ENCODE results near the gene C2CD2.
"Not testable (repeated sequence)": the region's sequence is repeated elsewhere in the genome, so short reads cannot be mapped to it uniquely, and the experiment has no call there.

The C2CD2 gene

GRCh38 chr21:41975391-41976272 is 21.8 kb upstream of the C2CD2 start:
- no peak for DNase-seq (ENCODE audit: low spot score)

- DNase-seq (ENCODE audit: low spot score), result no peak
Measured at GRCh38 chr21:41974752-41975053, 20.9 kb upstream of the C2CD2 start.

GRCh38 chr21:41973861-41974751 is 20.3 kb upstream of the C2CD2 start:
- no peak for DNase-seq (ENCODE audit: low spot score)

DNA sequence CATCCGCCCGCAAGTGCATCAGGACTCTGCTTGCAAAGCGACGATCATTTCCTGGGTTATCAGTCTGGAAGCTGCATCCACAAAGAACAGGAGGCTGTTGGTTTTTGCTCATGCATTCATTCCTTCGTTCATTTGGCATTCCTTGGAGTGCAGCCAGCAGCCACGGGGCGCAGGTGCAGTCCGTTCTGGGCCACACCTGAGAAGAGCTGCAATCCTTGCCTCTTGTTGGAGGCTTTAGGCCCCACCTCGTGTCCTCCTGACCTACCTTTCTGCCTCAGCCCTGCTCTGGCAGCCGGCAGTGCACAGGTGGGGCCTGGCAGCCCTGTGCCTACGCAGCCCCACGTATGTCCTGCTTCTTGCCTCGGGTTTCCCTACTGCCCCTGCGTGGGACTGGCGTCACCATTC is 19.6 kb upstream of the C2CD2 start:
- DNase-seq (ENCODE audit: low spot score), result no peak

- DNase-seq (ENCODE audit: low spot score), result no peak
Measured at GRCh38 chr21:41972511-41973205, 18.8 kb upstream of the C2CD2 start.

GRCh38 chr21:41971891-41972290 is 18.1 kb upstream of the C2CD2 start:
- DNase-seq (ENCODE audit: low spot score), result no peak

- no peak for DNase-seq (ENCODE audit: low spot score)
Measured at GRCh38 chr21:41970751-41971653, 17.2 kb upstream of the C2CD2 start.

GRCh38 chr21:41970106-41970391 is 16.2 kb upstream of the C2CD2 start:
- DNase-seq (ENCODE audit: low spot score), result no peak

DNA sequence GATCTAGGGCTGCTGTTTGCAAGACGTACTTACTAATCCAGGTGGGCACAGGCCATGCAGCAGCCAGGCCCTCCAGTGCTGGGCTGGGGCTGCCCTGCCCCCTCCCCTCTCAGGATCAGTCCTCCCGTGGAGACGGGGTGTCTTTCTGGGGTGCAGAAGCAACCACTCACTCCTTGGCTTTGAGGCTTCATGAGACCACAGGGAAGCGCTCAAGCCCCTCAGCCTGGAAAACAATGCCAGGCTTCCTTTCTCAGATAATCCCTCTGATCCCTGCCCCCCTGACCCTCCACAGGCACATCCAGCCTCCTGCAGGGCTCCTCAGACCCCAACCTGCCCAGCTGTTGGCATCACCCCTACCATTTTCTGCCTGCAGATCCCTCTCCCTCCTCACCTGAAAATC is 13.9 kb upstream of the C2CD2 start:
- no peak for DNase-seq (ENCODE audit: low spot score)

DNA sequence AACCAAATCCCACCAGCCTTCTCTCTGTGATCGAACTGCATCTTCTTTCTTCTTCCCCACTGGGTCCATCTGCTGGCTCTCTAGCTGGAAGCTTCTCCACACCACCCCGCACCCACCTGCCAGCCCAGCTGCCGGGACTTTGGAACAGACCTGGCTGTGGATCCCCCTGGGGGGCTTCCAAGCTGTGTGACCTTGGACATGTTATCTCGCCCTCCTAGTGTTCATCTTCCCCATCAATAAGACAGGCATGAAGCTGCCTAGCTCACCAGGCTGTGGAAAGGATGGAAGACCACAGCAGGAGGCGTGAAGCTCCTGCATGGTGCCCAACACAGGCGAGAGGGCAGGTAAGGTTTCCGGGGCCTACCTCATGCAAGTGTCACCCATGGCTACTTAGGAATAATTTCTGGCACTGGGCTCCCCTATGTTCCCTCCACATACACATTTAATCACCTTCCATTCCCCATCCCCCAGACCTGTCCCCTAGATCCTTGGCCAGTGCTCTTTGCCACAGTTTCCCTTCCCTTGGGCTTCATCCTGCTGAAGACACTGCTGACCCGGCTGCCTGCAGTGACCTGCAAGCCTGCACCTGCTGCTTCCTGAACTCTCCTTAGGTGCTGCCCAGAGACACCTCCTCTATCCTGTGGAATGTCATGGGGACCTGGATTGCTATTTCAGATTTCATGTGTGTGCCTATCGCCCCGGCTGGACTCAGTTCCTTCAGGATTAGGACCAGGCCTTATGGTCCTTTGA is 13.2 kb upstream of the C2CD2 start:
- no peak for DNase-seq (ENCODE audit: low spot score)

DNA sequence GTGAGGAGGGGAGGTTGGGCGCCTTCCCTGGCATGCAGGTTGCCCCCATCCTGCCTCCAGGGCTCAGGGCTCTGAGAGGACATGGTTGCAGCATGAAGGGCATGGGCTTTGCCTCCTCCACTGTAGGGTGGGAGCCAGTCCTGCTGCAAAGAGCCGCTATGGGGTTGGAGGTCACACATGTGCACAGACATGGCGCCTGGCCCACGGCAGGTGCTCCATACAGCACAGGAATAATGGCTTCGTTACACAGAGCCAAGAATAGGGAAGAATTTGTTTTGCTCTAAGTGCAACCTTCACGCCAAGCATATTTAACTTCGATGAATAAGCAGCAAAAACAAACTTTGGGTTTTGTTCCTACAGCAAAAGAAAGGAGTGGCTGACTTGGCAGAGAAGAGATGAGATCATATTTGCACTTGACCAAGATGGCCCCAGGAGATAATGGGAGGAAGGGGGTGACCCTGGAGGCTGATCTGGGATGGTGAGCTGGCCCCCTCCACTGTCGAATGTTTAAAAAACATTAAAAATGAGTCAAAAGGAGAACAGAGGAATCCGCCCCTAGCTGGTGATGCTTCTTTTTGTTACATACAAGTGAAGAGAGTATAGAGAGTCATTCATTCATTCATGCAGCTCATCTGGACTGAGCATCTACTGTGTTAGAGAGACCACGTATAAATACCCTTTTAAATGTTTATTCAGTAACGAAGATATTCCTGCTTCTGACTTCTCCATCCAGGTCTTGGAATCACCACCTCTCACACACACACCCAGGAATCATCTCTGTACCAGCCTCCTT is 12.4 kb upstream of the C2CD2 start:
- DNase-seq (ENCODE audit: low spot score), result no peak

DNA sequence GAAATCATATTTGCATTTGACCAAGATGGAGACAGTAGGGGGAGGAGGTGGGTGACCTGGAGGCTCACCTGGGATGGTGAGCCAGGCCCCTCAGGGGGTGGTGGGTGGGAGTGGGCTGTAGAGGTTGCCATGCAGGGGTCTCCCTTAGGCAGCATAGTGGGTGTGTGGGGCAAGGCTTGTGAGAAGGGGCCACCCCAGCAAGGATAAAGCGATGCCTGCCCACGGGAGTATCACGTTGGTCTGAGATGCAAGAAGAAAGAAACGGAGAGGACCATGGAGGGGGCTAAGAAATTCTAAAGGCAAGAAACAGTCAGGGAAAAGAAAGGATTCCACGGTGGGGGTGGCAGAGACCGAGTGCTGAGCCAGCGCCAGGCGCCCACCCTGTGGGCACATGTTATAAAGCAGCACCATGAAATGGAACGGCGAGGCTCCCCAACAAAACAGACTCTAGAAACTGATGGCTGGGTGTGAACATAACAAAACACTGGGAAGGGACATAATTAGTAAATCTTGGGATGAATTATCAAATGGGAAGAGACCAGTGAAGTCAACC is 11.7 kb upstream of the C2CD2 start:
- no peak for DNase-seq (ENCODE audit: low spot score)

DNA sequence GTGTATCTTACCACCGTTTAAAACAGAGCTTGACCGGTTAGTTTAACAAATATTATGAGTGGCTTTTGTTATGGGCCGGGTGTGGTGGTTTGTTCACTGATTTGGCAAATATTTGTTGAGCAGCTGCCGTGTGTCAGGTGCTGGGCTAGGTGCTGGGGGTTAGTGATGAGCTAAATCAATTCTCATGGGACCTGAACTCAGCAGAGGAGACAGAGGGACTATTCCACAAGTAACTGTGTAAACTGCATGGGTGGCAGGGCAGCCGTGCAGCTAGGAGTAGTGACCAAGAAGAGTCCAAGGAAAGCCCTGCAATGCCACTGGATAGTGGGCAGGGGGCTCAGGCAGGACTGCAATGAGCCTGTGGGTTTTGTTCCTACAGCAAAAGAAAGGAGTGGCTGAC is 11.2 kb upstream of the C2CD2 start:
- DNase-seq (ENCODE audit: low spot score), result no peak

DNA sequence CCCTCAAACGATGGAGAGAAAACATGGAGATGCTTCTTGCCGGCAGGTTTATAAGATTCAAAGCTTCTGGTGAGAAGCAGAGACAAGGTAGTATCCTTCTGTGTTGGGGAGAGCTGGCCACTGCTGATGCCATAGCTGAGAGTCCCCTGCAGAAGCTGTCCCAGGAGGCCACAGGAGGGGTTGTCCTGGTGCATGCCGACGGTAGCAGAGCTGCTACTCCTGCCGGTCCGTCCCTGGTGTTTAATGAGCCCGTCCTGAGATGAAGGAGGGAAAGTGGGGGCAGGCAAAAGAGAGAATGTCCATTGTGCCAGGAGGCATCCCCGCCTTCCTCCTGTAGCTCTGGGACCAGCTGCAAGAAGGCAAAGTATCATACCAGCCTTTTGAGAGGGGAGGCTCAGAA is 10.4 kb upstream of the C2CD2 start:
- DNase-seq (ENCODE audit: low spot score), result no peak

DNA sequence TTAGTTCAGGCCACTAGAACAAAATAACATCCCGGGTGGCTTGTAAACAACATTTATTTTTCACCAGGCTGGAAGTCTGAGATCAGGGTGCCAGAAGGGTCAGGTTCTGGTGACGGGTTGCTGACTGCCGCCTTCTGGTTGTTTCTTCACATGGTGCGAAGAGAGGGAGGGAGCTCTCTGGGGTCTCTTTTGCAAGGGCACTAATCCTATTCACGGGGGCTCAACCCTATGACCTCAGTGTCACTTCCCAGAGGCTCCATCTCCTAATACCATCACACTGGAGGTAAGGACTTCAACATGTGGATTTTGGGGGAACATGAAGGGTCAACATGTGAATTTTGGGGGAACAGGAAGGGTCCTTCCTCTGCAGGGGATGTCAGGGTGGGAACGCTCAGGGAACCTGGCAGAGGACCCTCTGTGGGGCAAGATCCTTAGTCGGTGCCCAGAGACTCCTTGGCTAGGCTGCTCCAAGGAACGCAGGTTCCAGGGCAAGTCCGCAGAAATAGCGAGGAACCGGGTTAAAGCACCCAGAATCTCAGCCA is 8.7 kb upstream of the C2CD2 start:
- no peak for DNase-seq (ENCODE audit: low spot score)

DNA sequence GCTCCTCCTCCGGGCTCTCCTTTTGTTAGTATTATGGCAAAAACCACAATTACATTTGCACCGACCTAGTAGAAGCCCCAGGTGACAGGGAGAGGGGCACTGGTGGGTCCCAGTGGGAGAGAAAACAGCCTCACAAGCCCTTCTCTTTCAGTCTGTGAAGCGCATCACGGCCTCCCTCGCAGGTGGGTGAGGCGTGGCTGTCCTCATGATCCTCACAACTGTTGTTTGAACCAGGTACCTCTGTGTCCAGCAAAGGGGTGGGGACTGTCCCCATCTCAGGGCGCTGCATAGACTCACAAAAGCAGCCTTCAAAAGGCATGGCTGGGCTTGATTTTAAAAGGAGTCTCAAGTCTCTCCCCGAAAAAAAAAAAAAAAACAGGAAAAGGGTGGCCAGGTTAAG is 7.9 kb upstream of the C2CD2 start:
- DNase-seq (ENCODE audit: low spot score), result no peak

DNA sequence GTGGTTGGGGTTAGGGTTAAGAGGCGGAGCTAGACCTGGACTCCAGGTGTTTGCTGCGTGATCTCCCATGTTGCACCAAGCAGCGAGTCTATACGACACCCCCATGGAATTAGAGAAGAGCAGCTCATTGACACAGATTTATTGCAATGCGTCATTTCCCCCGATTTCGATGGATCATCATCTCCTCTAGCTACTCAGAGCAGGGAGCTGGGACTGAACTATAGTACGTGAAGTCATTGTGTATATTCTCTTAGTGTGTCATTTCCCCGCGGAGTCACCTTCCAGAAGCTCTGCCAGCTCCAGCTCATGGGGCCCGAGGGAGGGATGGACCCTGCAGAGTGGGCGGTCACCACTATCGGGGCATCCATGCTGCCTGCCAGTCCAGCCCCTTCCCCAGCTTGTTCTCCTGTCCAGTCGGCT is 7.5 kb upstream of the C2CD2 start:
- no peak for DNase-seq (ENCODE audit: low spot score)

GRCh38 chr21:41960386-41960785 is 6.6 kb upstream of the C2CD2 start:
- no peak for DNase-seq (ENCODE audit: low spot score)

DNA sequence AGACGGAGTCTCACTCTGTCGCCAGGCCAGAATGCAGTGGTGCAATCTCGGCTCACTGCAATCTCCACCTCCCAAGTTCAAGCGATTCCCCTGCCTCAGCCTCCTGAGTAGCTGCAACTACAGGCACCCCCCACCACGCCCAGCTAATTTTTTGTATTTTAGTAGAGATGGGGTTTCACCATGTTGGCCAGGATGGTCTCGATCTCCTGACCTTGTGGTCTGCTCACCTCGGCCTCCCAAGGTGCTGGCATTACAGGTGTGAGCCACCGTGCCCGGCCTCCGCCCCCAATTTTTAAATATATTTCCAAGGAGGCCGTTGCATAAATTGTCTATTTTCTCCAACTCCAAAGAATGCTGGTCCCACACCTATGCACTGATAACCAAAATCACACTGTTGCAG is 5.9 kb upstream of the C2CD2 start:
- DNase-seq (ENCODE audit: low spot score), result not testable (repeated sequence)
